Suprapubic skin (tissue), 3 donors: ENCODE data around the gene HS3ST6.

Source experiments
- CTCF ChIP-seq, 2 donors: fragments of 200-600 bp in 1 of 2; fragments of 450-650 bp in 1 of 2; sonication (generic) in 1 of 2; IDR thresholded peaks; one replicate each; pipeline ENCODE4 v1.5.1; 2016 to 2019; ENCODE audit warnings: antibody characterized with exemption in 2 of 2, mild to moderate bottlenecking in 1 of 2, moderate library complexity in 1 of 2
- POLR2AphosphoS5 ChIP-seq, 3 donors: sonication (generic); formaldehyde crosslinking; IDR thresholded peaks; one replicate each; pipeline ENCODE4 v1.6.1; 2017; ENCODE audit warnings: antibody characterized with exemption in 3 of 3

- TF ChIP-seq CTCF (IDR thresholded peaks at IDR 0.05): no peak
- no peak for TF ChIP-seq POLR2AphosphoS5 (IDR thresholded peaks at IDR 0.05)
Observed at GRCh38 chr16:1946495-1947368, 28.5 kb upstream of the HS3ST6 start.
